ENCODE results near the gene DGAT2L6. TPM values are rescaled to one million over a fixed set of nuclear protein-coding genes. Genes with fewer than 3 reads are reported as not detected.
A peak's percentile ranks its signal among the peaks of the same experiment; 100 is the strongest.

DGAT2L6 gene
- total RNA-seq (not detected), polyA plus RNA-seq (not detected)
- long read RNA-seq, donor 1, result 0 reads
- long read RNA-seq, donor 2, result 0 reads

GRCh38 chrX:70176938-70177533, at the start of gene DGAT2L6:
TSS of gene DGAT2L6 (plus strand) at chrX:70177483. CDS start at chrX:70177583, 100 bp downstream.
- Histone ChIP-seq H3K4me3 (no peak within 1 kb of the TSS), H3K4me1 (no peaks in the 10 kb centered on the region), H3K27me3 (replicated peaks in 1 of 7) (peaks cover 0 to 4% (median 0%) of the 10 kb centered on the region in 7 donors), H3K9me3 (no peaks in the 10 kb centered on the region), H3K36me3 (no peaks in the 10 kb centered on the region), H3K27ac (no peak within 1 kb of the TSS)
- TF ChIP-seq CTCF (IDR thresholded peaks at IDR 0.05 in 8 of 11, conservative IDR thresholded peaks at IDR 0.05 in 3 of 11), result no peak
- no peak for TF ChIP-seq POLR2AphosphoS5 (IDR thresholded peaks at IDR 0.05)
- TF ChIP-seq POLR2A (IDR thresholded peaks at IDR 0.05), result no peak
- intact Hi-C loops (cut with DNase I; ENCODE audit: low total_unique reads), result no loop called here
- no peak for DNase-seq
- WGBS, 5 donors, result 20 to 61% (median 50%) methylated on average over 2 to 7 of the region's 7 CpGs

GRCh38 chrX:70128071-70128470, 49.2 kb upstream of the DGAT2L6 start:
- H3K36me3 ChIP-seq, result no peaks in the 10 kb centered on the region
- H3K9me3 ChIP-seq, result peaks cover 0 to under 1% (median 0%) of the 10 kb centered on the region in 8 donors
- WGBS, 5 donors, result 68 to 78% (median 74%) methylated on average over 6 to 9 of the region's 9 CpGs; no CpG with 5 or more reads in 1 of the 5 donors

GRCh38 chrX:70129816-70130215, 47.5 kb upstream of the DGAT2L6 start:
- Histone ChIP-seq H3K27me3 (replicated peaks in 1 of 7) (no peaks in the 10 kb centered on the region), H3K27ac (no peak overlapping the region), H3K9me3 (no peaks in the 10 kb centered on the region), H3K36me3 (no peaks in the 10 kb centered on the region), H3K4me1 (peaks cover 6 to 16% (median 11%) of the 10 kb centered on the region in 6 donors), H3K4me3 (no peak overlapping the region)
- DNase-seq, result no peak
- 28 to 77% (median 60%) methylated on average over 1 of the region's 1 CpG for WGBS, 5 donors
- TF ChIP-seq CTCF (IDR thresholded peaks at IDR 0.05 in 8 of 11, conservative IDR thresholded peaks at IDR 0.05 in 3 of 11) (no peak), POLR2AphosphoS5 (IDR thresholded peaks at IDR 0.05) (no peak), POLR2A (IDR thresholded peaks at IDR 0.05) (no peak)
- intact Hi-C loops (cut with DNase I; ENCODE audit: low total_unique reads), result no loop called here

More at GRCh38 chrX:70128071-70128470, 49.2 kb upstream of the DGAT2L6 start:
- no peak for DNase-seq
- no peaks in the 10 kb centered on the region for H3K27me3 ChIP-seq (replicated peaks in 1 of 7)
- no peak overlapping the region for H3K4me3 ChIP-seq
- intact Hi-C loops (cut with DNase I; ENCODE audit: low total_unique reads), result no loop called here
- H3K27ac ChIP-seq, result no peak overlapping the region
- TF ChIP-seq POLR2A (IDR thresholded peaks at IDR 0.05), result no peak
- TF ChIP-seq POLR2AphosphoS5 (IDR thresholded peaks at IDR 0.05), result no peak
- TF ChIP-seq CTCF (IDR thresholded peaks at IDR 0.05 in 8 of 11, conservative IDR thresholded peaks at IDR 0.05 in 3 of 11), result no peak
- peaks cover 0 to 8% (median 5%) of the 10 kb centered on the region in 6 donors for H3K4me1 ChIP-seq

GRCh38 chrX:70132224-70132623, 45.1 kb upstream of the DGAT2L6 start:
- peaks cover 0 to 21% (median 0%) of the 10 kb centered on the region in 6 donors for H3K36me3 ChIP-seq
- DNase-seq, result no peak
- no peaks in the 10 kb centered on the region for H3K9me3 ChIP-seq
- WGBS, 5 donors, result 49 to 69% (median 59%) methylated on average over 4 of the region's 4 CpGs
- peak overlapping the region in 1 of 8 donors; percentile 74 for H3K4me3 ChIP-seq
- H3K27ac ChIP-seq, result peak overlapping the region in 4 of 8 donors; percentile 87 to 90 (median 89)
- TF ChIP-seq CTCF (IDR thresholded peaks at IDR 0.05 in 8 of 11, conservative IDR thresholded peaks at IDR 0.05 in 3 of 11) (no peak), POLR2AphosphoS5 (IDR thresholded peaks at IDR 0.05) (no peak), POLR2A (IDR thresholded peaks at IDR 0.05) (no peak)
- H3K4me1 ChIP-seq, result peaks cover 10 to 33% (median 23%) of the 10 kb centered on the region in 6 donors
- intact Hi-C loops (cut with DNase I; ENCODE audit: low total_unique reads), result no loop called here
- no peaks in the 10 kb centered on the region for H3K27me3 ChIP-seq (replicated peaks in 1 of 7)

All from spleen (tissue), 13 donors.